ENCODE results near the gene C2orf49. TPM values are rescaled to one million over a fixed set of nuclear protein-coding genes. Genes with fewer than 3 reads are reported as not detected.

Gene C2orf49
- total RNA-seq, 1 experiment from 2014 or later = 6.7 TPM

Other genes starting within 250 kb of the C2orf49 start
- not detected in 2 replicates for gene GPR45, start 95.8 kb upstream of the C2orf49 start, total RNA-seq (2014; rRNA removed; shearing (Covaris generic))
- 35.0 and 35.8 TPM in 2 replicates for gene TGFBRAP1, start 7.8 kb upstream of the C2orf49 start, total RNA-seq (2014; rRNA removed; shearing (Covaris generic))
- 56.2 and 56.4 TPM in 2 replicates for gene FHL2, start 61.5 kb downstream of the C2orf49 start, total RNA-seq (2014; rRNA removed; shearing (Covaris generic))